GM19372 (cell line): ENCODE measurements around the gene PMF1.

Experiments
- ATAC-seq: cut with Tn5 transposase; IDR thresholded peaks from one replicate; pipeline ENCODE4 v1.9.1; 2021; ENCODE audit warnings: mild to moderate bottlenecking, low read depth, moderate library complexity; ENCODE audit not compliant: unreplicated experiment

Gene PMF1

GRCh38 chr1:156233426-156234127, 20.8 kb downstream of the PMF1 start:
- ATAC-seq: no peak

GRCh38 chr1:156236164-156236563, 23.4 kb downstream of the PMF1 start:
- ATAC-seq: no peak

GRCh38 chr1:156238248-156238647, 25.4 kb downstream of the PMF1 start:
- ATAC-seq: no peak

GRCh38 chr1:156241311-156241811, 28.6 kb downstream of the PMF1 start:
- ATAC-seq: no peak

GRCh38 chr1:156241926-156242325, 29.1 kb downstream of the PMF1 start, which contains the start of gene BGLAP:
Gene BGLAP, plus strand, starts transcription at chr1:156242184. Its CDS starts 48 bp downstream, at chr1:156242232.
- ATAC-seq: no peak

GRCh38 chr1:156242738-156243137, 29.9 kb downstream of the PMF1 start:
- no peak for ATAC-seq

- no peak for ATAC-seq
These were observed 31.3 kb downstream of the PMF1 start for GRCh38 chr1:156244126-156244525.

- ATAC-seq: no peak
These were observed 31.9 kb downstream of the PMF1 start for GRCh38 chr1:156244712-156245111.

- no peak for ATAC-seq
These were observed 32.8 kb downstream of the PMF1 start for GRCh38 chr1:156245451-156246232.

- ATAC-seq: no peak
These were observed 33.5 kb downstream of the PMF1 start for GRCh38 chr1:156246241-156246780.

- ATAC-seq: no peak
These were observed 34.1 kb downstream of the PMF1 start for GRCh38 chr1:156246781-156247459.

- no peak for ATAC-seq
These were observed 34.9 kb downstream of the PMF1 start, which contains the start of gene PAQR6 for GRCh38 chr1:156247460-156248322. Gene PAQR6, minus strand, starts transcription at chr1:156248056. Its CDS starts 1,325 bp downstream, at chr1:156246731.

- ATAC-seq: no peak
These were observed 35.5 kb downstream of the PMF1 start for GRCh38 chr1:156248323-156248683.

- no peak for ATAC-seq
These were observed 36.8 kb downstream of the PMF1 start for GRCh38 chr1:156249593-156249992.

GRCh38 chr1:156251527-156251926, 38.7 kb downstream of the PMF1 start:
- ATAC-seq: no peak

- ATAC-seq: no peak
These were observed 40.8 kb downstream of the PMF1 start for GRCh38 chr1:156253634-156254033.

GRCh38 chr1:156257711-156258110, 44.9 kb downstream of the PMF1 start:
- ATAC-seq: no peak

GRCh38 chr1:156258859-156259258, 46.1 kb downstream of the PMF1 start:
- no peak for ATAC-seq

GRCh38 chr1:156259805-156260204, 47.0 kb downstream of the PMF1 start:
- no peak for ATAC-seq

- no peak for ATAC-seq
These were observed 48.1 kb downstream of the PMF1 start for GRCh38 chr1:156260896-156261295.
